ENCODE results near the gene DOK6. TPM values are rescaled to one million over a fixed set of nuclear protein-coding genes. Genes with fewer than 3 reads are reported as not detected.

DOK6 gene
- total and polyA plus RNA-seq, 2 donors, result 9.0 to 22.6 TPM

DNA sequence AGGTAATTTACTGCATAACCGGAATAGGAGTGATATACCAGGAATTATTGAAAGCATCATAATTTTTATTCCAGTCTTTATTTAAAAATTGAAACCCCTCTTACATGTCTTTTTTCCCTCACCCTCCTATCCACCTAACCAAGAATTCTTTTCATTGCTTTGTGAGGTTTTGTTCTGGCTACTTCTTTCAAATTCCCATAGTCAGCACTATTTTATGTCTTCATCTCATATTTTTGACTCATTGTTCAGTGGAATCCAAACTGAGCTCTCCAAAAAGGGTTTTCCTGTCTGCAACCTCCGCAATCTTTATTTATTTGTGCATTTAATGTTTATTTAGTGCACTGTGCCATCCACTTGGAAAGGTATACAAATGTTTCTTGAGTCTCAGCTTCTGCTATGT is 128.5 kb downstream of the DOK6 start:
- no peaks in the 10 kb centered on the region for H3K4me1 ChIP-seq (ENCODE audit: insufficient read depth)
- DNase-seq (ENCODE audit: extremely low spot score), result no peak
- H3K27ac ChIP-seq (ENCODE audit: low read depth), result no peak overlapping the region
- H3K36me3 ChIP-seq (ENCODE audit: insufficient read depth), result no peaks in the 10 kb centered on the region
- H3K4me3 ChIP-seq (ENCODE audit: low read depth, low read length), result no peak overlapping the region
- WGBS, result 91% methylated on average over 2 of the region's 2 CpGs

- WGBS, result 70% methylated on average over 5 of the region's 5 CpGs
- no peak overlapping the region for H3K4me3 ChIP-seq (ENCODE audit: low read depth, low read length)
- peaks cover 2% of the 10 kb centered on the region for H3K36me3 ChIP-seq (ENCODE audit: insufficient read depth)
- no peak for DNase-seq (ENCODE audit: extremely low spot score)
- no peaks in the 10 kb centered on the region for H3K4me1 ChIP-seq (ENCODE audit: insufficient read depth)
- no peak overlapping the region for H3K27ac ChIP-seq (ENCODE audit: low read depth)
Measured at GRCh38 chr18:69531973-69532372, 131.3 kb downstream of the DOK6 start.

DNA sequence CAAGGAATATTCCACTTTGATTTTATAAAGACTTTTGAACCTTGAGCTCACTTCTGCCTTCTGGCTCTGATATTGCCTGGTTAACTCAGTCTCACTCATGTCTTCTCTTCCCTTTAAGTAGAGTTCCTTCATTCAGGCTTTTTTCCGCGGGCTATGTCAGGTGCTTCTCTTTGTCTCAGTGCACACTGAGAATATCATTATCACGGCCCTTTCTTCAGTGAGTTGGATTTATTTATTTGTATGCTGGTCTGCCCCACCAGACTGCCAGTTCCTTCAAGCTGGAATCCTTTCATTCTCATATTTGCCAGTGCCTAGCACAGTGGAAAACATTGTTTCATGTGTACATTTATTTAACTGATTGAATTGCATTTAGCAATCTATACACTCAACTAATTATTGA is 136.5 kb downstream of the DOK6 start:
- H3K4me1 ChIP-seq (ENCODE audit: insufficient read depth), result no peaks in the 10 kb centered on the region
- DNase-seq (ENCODE audit: extremely low spot score), result no peak
- no peak overlapping the region for H3K4me3 ChIP-seq (ENCODE audit: low read depth, low read length)
- no peak overlapping the region for H3K27ac ChIP-seq (ENCODE audit: low read depth)
- peaks cover 2% of the 10 kb centered on the region for H3K36me3 ChIP-seq (ENCODE audit: insufficient read depth)
- WGBS, result 95% methylated on average over 3 of the region's 3 CpGs

- 42% methylated on average over 3 of the region's 3 CpGs for WGBS
- Histone ChIP-seq H3K27ac (ENCODE audit: low read depth) (no peak overlapping the region), H3K4me3 (ENCODE audit: low read depth, low read length) (no peak overlapping the region), H3K36me3 (ENCODE audit: insufficient read depth) (peaks cover 2% of the 10 kb centered on the region), H3K4me1 (ENCODE audit: insufficient read depth) (no peaks in the 10 kb centered on the region)
- no peak for DNase-seq (ENCODE audit: extremely low spot score)
Measured at GRCh38 chr18:69538849-69539248, 138.2 kb downstream of the DOK6 start.

- 98% methylated on average over 2 of the region's 2 CpGs for WGBS
- Histone ChIP-seq H3K36me3 (ENCODE audit: insufficient read depth) (peaks cover 2% of the 10 kb centered on the region), H3K27ac (ENCODE audit: low read depth) (no peak overlapping the region), H3K4me3 (ENCODE audit: low read depth, low read length) (no peak overlapping the region), H3K4me1 (ENCODE audit: insufficient read depth) (no peaks in the 10 kb centered on the region)
- DNase-seq (ENCODE audit: extremely low spot score), result no peak
Measured at GRCh38 chr18:69539404-69539803, 138.7 kb downstream of the DOK6 start.

GRCh38 chr18:69556228-69556627 is 155.5 kb downstream of the DOK6 start:
- 52% methylated on average over 3 of the region's 3 CpGs for WGBS
- Histone ChIP-seq H3K4me1 (ENCODE audit: insufficient read depth) (no peaks in the 10 kb centered on the region), H3K27ac (ENCODE audit: low read depth) (no peak overlapping the region), H3K36me3 (ENCODE audit: insufficient read depth) (no peaks in the 10 kb centered on the region), H3K4me3 (ENCODE audit: low read depth, low read length) (no peak overlapping the region)
- no peak for DNase-seq (ENCODE audit: extremely low spot score)

DNA sequence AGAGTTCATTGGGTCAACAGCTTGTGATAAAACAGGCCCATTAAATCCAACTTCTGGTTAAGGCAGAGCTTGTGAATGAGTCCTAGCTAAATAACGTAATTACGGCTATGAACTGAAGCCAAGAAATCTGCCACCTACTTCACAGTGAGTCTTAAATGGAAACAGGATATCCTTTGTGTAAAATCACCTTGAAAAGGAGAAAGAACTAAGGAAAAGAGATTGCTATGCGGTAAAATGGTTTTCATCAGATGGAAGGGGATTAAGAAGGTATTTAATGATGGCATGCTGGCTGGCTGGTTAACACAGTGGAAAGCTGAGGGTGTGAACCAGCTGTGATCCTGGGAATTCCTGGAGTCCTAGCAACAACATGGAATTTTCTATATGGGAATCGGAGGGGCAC is 156.6 kb downstream of the DOK6 start:
- no peaks in the 10 kb centered on the region for H3K36me3 ChIP-seq (ENCODE audit: insufficient read depth)
- H3K4me3 ChIP-seq (ENCODE audit: low read depth, low read length), result no peak overlapping the region
- 60% methylated on average over 4 of the region's 4 CpGs for WGBS
- no peak for DNase-seq (ENCODE audit: extremely low spot score)
- no peaks in the 10 kb centered on the region for H3K4me1 ChIP-seq (ENCODE audit: insufficient read depth)
- H3K27ac ChIP-seq (ENCODE audit: low read depth), result no peak overlapping the region

DNA sequence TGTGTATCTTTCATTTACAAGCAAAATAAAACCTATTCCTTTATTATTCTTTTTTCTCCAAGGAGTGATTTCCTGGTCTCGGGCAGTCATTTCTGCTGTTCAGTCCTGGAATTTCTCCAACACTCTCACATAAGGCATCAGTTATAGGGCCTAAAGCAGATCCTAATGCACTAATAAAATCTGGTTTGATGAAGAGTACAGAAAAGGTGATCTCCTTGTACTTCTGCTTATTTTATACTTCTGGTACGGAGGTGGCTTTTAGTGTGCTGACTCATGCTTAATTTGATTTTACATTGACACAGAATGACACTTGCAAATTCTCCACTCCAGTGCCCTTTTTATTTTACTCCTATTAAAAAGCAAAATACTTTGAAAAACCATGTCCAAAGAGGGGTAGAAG is 157.4 kb downstream of the DOK6 start:
- Histone ChIP-seq H3K4me1 (ENCODE audit: insufficient read depth) (no peaks in the 10 kb centered on the region), H3K36me3 (ENCODE audit: insufficient read depth) (no peaks in the 10 kb centered on the region), H3K4me3 (ENCODE audit: low read depth, low read length) (no peak overlapping the region), H3K27ac (ENCODE audit: low read depth) (no peak overlapping the region)
- WGBS, result 73% methylated on average over 2 of the region's 2 CpGs
- no peak for DNase-seq (ENCODE audit: extremely low spot score)

- no peaks in the 10 kb centered on the region for H3K36me3 ChIP-seq (ENCODE audit: insufficient read depth)
- no peak overlapping the region for H3K27ac ChIP-seq (ENCODE audit: low read depth)
- no peaks in the 10 kb centered on the region for H3K4me1 ChIP-seq (ENCODE audit: insufficient read depth)
- no peak overlapping the region for H3K4me3 ChIP-seq (ENCODE audit: low read depth, low read length)
- DNase-seq (ENCODE audit: extremely low spot score), result no peak
Measured at GRCh38 chr18:69559604-69560003, 158.9 kb downstream of the DOK6 start.

GRCh38 chr18:69564602-69565001 is 163.9 kb downstream of the DOK6 start:
- H3K36me3 ChIP-seq (ENCODE audit: insufficient read depth), result no peaks in the 10 kb centered on the region
- no peak for DNase-seq (ENCODE audit: extremely low spot score)
- no peak overlapping the region for H3K27ac ChIP-seq (ENCODE audit: low read depth)
- no peak overlapping the region for H3K4me3 ChIP-seq (ENCODE audit: low read depth, low read length)
- H3K4me1 ChIP-seq (ENCODE audit: insufficient read depth), result no peaks in the 10 kb centered on the region
- 95% methylated on average over 2 of the region's 2 CpGs for WGBS

GRCh38 chr18:69567813-69568488 is 167.3 kb downstream of the DOK6 start:
- no peak overlapping the region for H3K27ac ChIP-seq (ENCODE audit: low read depth)
- no peak for DNase-seq (ENCODE audit: extremely low spot score)
- H3K36me3 ChIP-seq (ENCODE audit: insufficient read depth), result no peaks in the 10 kb centered on the region
- no peak overlapping the region for H3K4me3 ChIP-seq (ENCODE audit: low read depth, low read length)
- no peaks in the 10 kb centered on the region for H3K4me1 ChIP-seq (ENCODE audit: insufficient read depth)
- WGBS, result 86% methylated on average over 10 of the region's 10 CpGs

- no peak overlapping the region for H3K27ac ChIP-seq (ENCODE audit: low read depth)
- no peaks in the 10 kb centered on the region for H3K36me3 ChIP-seq (ENCODE audit: insufficient read depth)
- 96% methylated on average over 2 of the region's 2 CpGs for WGBS
- H3K4me3 ChIP-seq (ENCODE audit: low read depth, low read length), result no peak overlapping the region
- H3K4me1 ChIP-seq (ENCODE audit: insufficient read depth), result no peaks in the 10 kb centered on the region
- DNase-seq (ENCODE audit: extremely low spot score), result no peak
Measured at GRCh38 chr18:69569133-69569532, 168.4 kb downstream of the DOK6 start.

DNA sequence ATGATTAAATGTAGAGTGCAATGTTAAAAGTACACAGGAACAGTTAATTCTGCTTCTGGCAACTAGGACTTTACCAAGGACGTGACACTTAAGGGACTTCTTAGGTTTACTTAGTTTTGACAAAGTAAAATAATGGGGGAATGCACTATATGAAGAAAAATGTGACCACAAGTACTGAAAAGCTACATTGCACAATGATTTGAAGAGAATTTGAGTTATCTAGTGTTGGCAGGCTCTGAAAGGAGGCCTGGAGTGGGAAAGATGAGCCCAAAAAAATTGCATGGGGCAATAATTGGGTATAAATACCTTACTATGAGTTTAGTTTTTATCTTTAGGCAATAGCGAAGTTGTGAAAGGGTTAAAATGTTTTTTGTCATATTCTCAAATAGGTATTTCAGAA is 173.7 kb downstream of the DOK6 start:
- no peaks in the 10 kb centered on the region for H3K36me3 ChIP-seq (ENCODE audit: insufficient read depth)
- 78% methylated on average over 2 of the region's 2 CpGs for WGBS
- H3K4me1 ChIP-seq (ENCODE audit: insufficient read depth), result no peaks in the 10 kb centered on the region
- no peak overlapping the region for H3K27ac ChIP-seq (ENCODE audit: low read depth)
- DNase-seq (ENCODE audit: extremely low spot score), result no peak
- no peak overlapping the region for H3K4me3 ChIP-seq (ENCODE audit: low read depth, low read length)

DNA sequence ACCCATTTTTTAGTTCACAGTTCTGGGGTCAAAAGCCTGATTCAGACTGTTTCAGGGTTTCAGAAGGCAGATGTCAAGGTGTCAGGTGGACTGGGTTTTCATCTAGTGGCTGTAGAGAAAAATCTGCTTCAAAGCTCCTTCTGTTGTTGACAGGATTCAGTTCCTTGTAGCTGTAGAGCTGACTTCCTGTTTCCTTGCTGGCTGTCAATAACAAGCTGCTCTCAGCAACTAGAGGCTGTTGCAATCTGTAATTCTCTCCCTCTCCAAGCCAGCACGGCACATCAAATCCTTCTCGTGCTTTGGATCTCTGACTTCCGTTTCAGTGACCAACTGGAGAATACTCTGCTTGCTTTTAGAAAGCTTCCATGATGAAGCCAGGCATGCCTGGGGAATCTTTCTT is 179.4 kb downstream of the DOK6 start:
- 72% methylated on average over 3 of the region's 3 CpGs for WGBS
- no peaks in the 10 kb centered on the region for H3K4me1 ChIP-seq (ENCODE audit: insufficient read depth)
- H3K36me3 ChIP-seq (ENCODE audit: insufficient read depth), result no peaks in the 10 kb centered on the region
- no peak overlapping the region for H3K4me3 ChIP-seq (ENCODE audit: low read depth, low read length)
- no peak overlapping the region for H3K27ac ChIP-seq (ENCODE audit: low read depth)
- no peak for DNase-seq (ENCODE audit: extremely low spot score)

DNA sequence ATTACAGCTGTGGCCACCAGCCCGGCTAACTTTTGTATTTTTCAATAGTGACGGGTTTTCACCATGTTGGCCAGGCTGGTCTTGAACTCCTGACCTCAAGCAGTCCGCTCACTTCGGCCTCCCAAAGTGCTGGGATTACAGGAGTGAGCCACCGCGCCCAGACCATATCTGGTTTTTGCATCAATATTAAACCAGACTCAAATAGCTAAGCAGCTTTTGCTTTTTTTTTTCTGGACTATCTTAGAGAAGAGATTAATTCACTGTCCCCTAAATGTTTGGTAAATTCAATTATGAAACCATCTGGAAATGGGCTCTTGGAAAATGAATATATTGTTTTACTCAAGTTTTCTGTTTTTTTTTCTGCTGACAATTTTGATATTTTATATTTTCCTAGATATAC is 183.7 kb downstream of the DOK6 start:
- WGBS, result 94% methylated on average over 6 of the region's 6 CpGs
- DNase-seq (ENCODE audit: extremely low spot score), result no peak

More for the DNA sequence above, 183.7 kb downstream of the DOK6 start:
- Histone ChIP-seq H3K4me1 (ENCODE audit: insufficient read depth) (no peaks in the 10 kb centered on the region), H3K4me3 (ENCODE audit: low read depth, low read length) (no peak overlapping the region), H3K27ac (ENCODE audit: low read depth) (no peak overlapping the region), H3K36me3 (ENCODE audit: insufficient read depth) (no peaks in the 10 kb centered on the region)

All from urinary bladder (tissue), 4 donors.